DMS153 treated with DMSO at 0.1 percent for 48 hours (cell line): Measurements from ENCODE around the gene ARHGEF7.

Source experiments
- DNase-seq: peaks from one replicate; lab custom pipeline; 2025; ENCODE audit not compliant: unreplicated experiment; lab: John Stamatoyannopoulos, UW

ARHGEF7 gene

DNA sequence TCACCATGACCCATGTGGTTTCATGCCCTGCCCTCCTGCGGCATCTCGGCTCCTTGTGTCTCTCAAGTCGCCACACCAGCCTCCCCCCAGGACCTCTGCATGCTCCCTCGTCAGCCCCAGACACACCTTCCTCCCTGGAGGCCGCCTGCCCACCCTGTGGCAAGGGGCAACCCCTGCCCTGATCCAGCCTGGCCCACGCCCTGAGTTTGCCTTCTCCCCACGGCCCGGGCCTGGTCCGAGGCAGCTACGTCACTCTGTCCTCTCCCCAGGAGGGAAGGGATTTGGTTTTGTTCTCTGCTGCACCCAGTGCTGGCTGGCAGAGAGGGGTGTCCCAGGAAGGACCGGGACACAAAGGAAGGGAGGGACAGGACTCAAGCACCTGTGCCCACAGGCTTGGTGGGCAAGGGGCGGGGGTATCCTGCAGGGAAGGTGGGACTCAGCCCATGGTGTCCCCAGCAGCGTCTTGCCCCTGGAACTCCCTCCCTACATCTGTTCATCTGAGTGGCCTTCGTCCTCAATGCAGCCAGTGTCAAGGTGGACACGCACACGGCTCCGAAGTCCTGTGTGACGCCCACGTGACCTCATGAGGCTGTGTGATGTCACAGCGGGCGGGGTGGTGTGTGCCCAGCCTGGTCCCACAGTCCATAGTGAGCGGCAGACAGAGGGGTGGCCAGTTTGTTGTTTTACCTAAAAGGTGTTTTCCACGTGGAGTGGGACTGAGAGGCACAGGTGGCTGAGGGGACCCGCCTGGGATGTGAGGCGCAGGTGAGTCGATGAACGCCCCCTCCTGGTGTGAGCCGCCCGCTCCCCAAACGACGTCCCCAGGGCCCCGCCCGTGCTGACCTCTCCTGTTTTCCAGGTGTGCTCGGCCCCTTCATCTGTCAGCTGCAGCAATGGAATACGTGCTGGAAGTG is 205.1 kb downstream of the ARHGEF7 start, which contains the start of gene TEX29:
TSS of gene TEX29 (plus strand) at position 645 of the 914 bp plus-strand sequence. CDS start at position 894, 249 bp downstream.
- DNase-seq: no peak

DNA sequence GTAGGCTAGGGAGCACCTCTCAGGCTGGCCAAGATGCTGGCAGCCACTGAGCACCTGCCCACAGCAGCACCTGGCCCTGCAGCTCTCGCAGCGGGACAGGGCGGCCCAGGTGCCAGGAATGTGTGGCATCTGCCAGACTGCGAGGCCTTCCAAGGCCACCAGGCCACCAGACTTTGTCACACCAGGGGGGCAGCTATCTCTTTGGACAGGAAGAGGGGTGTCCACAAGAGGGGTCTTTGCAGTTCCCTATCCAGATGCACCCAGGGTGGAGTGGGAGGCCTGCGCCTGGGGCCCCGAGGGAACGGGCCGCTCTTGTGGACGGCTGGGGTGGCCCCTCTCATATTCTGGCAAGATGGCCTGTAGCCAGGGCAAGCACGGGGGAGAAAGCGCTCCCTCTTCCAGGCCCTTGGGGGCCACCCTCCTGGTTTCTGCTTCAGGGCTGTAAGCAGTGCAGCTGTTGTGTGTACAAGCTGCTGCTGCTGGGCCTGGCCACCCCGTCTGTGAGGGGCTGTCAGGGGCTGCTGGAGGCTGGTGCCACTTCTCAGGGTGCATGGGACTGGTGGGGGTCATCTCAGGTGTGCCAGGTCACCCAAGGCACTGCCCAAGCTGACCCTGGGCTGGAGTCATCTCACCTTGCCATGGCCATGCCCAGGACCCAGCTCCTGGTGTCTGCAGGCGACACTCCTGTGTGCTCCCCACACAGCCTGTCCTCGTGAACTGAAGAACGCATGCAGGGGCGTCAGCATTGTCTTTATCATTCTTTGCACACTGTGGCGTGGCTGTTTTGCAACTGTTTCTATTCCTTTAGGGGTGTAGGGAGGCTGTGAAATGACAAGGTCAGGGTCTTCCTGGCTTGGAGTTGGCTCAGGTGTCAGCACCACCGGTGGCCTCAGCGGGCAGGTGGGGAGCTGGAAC is 207.1 kb downstream of the ARHGEF7 start:
- DNase-seq: no peak

DNA sequence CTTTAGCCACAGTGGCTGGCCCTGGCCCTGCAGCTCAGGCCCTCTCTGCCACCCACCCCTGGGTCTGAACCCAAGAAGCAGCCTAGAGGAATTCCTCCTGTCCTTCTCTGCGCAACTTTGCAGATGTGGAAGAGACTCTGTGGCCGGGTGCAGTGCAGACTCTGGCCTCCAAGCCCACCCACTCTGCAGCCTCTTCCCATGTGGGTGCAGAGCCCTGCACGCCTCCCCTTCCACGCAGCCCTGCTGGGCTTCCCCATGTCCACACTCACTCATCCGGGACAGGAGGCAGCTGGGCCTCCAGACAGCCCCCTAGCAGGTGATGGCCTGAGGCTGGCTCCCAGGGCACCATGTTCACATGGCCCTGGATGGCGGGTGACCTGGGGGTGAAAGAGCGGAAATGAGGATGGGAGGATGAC is 207.8 kb downstream of the ARHGEF7 start:
- DNase-seq: no peak

DNA sequence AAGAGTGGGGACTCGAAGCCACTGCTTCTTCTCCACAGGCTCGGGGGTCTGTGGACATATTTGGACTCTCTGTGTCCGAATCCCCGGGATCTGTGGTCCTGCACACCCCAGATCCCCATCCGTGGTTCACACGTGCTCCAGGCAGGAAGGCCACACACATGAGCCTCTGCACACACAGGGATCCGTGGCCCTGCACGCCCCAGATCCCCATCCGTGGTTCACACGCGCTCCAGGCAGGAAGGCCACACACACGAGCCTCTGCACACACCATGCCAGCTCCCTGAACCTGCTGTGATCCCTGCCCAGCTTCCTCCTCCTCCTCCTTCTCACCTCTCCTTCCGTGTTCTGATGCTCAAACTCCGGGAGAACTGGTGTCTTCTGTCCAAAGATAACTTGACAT is 208.4 kb downstream of the ARHGEF7 start:
- DNase-seq: no peak

DNA sequence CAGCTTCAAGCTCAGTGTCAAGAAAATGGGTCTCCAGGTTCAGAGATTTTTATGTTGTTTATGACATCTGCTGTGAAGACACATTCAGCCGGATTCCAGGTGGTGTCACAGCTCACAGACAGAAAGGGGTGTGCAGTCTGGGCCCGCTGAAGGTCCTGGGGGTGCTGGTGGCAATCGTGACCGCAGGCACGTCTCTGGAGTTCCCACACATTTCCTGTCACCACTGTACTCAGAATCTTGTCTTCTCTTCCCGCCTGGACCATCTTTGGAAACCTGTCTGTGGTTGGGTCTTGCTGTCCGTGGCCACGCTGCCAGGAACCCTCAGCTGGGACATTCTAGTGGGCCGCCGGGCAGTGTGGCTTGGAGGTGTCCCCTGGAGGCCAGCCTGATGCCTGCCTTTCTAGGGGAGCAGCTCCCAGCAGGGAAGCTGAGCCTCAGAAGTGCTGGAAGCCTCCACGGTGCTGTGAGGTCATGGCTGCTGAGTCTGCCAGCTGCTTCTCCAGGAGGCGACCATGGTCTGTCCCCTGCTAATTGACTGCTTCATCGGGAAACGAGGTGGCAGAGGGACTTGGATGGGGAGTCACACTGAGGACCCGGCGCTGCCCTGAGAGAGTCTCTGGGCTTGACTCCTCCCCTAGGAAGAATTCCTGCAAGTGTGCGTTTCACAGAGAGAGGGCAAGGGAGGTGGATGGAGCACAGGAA is 209.0 kb downstream of the ARHGEF7 start:
- no peak for DNase-seq

DNA sequence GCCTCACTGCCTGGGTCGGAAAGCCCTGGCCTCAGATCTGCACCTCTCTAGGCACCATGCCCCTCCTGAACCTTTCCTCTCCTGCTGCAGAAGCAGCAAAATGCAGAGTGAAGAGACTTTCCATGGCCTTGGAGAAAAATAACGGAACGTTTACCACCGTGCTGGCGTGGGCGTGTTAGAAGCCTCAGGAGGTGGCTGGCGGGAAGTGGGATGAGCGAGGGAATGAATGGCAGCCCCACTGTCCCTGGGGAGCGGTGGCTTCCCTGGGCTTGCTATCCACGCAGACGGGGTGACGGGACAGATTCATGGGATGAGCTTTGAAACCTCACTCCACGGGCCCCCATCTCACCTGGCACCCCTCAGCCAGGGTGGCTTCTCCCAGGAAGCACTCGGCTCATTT is 209.6 kb downstream of the ARHGEF7 start:
- DNase-seq: no peak

DNA sequence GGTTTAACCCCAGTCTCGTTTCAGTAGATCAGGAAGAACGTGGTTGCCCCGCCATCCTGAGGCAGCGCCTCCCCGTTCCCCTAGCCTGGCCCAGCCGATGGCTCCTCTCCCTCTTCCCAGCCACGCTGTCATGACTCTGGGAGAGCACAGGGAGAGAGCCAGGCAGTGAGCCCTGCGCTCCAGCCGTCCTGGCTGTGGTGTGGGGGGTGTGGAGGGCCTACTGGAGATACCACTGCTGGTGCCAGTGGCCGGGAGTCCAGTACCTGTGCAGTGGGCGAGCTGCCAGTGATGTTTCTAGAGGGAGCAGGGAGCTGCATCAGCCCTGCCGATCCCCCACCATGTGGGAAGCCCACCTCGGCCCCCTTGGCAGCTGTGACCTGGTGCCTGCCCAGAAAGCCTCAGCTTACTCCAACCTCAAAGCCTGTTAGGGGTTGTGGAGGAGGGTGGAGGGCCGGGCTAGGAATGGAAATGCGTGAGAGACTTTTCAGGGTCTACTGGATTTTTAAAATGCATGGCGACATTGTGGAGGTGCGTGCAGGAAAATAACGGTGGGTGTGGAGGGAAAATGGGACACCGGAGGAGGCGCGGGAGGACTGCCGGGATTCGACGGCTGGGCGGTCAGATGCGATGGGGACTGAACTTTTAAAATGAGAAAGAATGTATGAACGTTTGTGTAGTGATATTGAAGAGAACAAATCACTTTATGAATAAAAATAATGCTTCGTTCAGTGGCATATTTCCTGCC is 210.2 kb downstream of the ARHGEF7 start:
- no peak for DNase-seq

DNA sequence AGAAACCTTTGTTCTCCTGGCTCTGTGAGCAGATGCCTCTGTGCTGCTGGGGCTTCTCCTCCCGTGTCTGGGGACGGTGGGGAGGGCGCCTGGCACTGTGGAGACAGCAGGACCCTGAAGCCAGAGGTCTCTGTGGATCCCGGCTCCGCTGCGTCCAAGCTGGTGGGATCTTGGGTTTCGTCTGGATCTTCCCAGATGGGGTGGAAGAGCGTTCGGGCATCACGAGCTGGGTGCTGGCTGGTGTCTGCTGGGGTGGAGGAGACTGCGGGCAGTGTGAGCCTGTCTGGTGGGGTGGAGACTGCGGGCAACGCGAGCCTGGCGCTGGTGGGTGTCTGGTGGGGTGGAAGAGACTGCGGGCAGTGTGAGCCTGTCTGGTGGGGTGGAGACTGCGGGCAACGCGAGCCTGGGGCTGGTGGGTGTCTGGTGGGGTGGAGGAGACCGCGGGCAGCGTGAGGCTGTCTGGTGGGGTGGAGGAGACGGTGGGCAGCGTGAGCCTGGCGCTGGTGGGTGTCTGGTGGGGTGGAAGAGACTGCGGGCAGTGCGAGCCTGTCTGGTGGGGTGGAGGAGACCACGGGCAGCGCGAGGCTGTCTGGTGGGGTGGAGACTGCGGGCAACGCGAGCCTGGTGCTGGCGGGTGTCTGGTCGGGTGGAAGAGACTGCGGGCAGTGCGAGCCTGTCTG is 211.0 kb downstream of the ARHGEF7 start:
- DNase-seq: no peak

DNA sequence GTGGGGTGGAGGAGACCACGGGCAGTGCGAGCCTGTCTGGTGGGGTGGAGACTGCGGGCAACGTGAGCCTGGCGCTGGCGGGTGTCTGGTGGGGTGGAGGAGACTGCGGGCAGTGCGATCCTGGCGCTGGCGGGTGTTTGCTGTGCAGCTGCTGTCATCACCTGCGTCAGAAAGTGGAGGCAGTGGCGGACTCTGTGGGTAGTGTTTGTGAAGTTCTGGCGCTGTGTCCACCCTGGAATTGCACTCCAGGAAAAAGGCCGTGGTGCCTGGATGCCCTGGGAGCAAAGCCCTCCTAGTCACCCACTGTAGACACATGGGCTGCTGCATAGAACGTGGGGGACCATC is 211.5 kb downstream of the ARHGEF7 start:
- DNase-seq: no peak

DNA sequence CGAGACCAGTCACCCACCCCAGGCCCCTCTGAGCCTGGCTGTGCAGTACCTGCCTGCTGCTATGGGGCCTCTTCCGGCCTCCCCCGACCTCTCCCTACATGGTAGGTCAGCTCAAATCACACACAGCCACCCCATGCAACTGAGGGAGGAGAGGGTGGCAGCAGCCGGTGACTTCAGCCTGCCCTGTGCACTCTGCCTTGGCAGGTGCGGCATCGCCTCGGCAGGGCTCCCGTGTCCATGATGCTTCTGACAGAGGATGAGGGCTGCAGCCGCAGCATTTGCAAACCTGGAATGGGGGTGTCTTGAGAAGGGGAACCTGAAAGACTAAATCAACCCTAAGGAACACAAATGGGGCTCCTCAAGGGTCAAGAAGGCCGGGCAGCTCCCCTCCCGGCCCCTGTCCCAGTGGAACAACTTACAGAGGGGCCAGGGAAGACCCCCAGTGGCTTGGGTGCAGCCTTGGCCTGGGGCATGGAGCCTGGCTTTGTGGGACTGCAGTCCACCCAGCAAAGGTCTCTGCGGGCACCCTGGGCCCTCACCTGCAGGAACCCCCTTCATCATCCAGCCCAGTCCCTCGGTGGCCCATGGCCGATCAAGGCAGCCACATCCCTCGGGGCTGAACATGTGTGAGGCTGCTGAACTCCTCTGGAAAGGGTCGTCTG is 212.0 kb downstream of the ARHGEF7 start:
- DNase-seq: no peak

DNA sequence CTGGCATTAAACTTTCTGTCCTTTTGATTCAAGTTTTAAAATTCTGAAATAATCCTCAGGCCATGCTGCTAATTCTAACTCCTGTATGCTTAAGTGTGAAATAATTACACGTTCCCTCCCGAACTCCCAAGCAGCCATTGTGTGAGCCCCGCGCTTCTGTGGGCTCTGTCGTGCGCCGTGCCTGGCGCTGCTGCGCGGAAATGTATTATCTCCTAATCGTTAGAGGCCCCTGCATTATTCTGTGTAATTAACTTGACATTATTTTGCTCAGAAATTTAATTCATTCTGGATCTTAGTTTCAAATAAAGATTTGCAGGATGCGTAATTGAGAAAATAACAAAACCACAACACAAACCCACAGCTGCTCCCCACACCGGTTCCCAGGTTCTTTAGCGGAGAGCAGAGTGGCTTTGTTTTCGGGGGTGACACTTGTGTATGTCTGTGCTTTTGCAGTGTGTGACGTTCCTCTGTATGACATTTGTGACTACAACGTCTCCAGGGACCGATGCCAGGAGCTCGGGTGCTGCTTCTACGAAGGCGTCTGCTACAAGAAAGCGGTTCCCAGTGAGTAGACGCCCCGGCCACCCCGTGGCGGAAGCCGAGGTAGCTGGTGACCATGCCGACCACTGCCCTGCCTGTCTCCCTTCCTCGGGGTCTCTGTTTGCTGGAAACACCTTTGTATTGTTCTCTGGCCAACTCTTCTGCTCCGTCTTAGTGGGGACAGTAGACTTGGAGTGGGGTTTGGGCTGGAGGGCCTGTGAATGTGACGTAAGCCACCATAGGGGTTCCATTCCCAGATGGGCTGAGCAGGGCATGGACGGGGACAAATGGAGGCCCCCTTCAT is 212.8 kb downstream of the ARHGEF7 start:
- DNase-seq: no peak

DNA sequence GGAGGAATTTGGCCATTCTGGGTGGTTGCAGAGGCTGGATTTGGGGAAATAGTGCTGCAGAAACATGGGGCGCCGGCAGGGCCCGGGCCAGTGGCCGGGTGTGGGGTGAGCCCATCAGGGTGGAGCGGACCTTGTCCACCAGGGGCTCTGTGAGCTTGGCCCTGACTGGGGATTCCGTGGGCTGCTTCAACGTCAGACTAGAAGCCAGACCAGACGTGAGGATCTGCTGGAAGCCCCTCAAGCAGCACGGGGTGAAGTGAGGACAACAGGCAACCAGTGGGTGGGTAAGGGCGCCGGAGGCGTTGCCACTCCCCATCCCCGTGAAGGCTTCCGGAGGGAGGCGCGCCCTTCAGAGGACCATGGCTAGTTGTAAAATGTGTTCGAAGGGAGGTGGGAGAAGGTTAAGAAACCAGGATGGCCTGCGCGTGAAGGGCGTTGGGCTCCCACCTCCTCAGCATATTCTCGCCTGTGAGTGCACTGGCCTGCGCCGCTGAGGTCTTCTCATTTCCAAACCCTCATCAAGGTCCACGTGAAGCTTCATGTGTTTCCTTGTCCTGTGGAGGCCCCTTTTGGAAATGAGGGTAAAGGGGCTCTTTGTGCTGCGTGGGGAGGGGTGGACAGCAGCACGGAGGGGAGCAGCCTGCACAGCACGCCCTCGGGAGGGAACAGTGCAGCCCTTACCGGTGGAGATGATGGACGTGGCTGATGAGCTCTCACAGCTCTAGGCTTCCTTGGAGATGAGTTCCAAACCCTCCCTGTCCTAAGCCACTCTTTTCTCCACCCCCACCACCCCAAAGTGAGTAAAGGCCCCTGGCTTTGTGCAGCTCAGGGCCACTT is 213.7 kb downstream of the ARHGEF7 start:
- DNase-seq: no peak

DNA sequence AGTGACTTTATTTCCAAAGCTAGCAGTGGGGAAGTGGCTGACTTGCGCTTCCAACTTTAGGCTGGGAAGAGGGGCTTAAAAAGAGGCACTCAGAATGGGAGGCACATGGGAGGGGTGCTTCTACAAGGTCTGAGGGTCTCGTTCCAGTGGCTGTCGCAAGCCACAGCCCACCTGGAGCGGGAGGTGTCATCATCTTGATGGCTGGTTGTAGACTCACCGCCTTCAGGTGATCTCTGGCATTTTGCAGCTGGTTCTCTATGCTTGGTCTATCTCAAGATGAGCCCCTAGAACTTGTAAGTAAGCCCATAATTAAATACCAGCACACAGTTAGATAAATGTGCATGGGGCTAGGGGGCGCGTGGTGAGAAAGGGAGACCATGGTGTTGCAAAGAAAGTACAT is 214.5 kb downstream of the ARHGEF7 start:
- no peak for DNase-seq

DNA sequence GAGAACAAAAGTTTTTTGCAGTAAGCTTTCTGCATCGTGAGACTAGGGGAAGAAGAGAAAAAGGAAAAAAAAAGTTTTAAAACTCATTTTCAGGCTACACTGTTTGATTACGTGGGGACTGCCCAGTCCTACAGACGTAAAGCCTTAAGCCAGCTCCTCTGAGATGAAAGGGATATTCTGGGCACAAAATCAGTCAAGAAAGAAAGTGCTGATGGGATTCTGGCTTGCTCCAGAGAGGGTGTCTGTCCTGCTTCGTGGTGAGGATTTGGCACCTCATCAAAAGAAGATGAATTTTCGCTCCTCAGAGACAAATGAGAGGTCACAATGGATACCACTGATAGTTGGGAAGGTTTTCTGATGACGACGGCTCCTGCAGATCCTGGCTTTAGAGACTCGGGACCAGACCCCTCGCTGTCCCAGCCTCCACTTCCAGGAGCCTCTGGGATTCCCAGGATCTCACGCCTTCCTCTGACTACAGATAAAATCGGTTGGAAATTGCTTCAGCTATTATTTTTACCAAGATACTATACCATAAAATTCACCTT is 215.0 kb downstream of the ARHGEF7 start:
- DNase-seq: no peak

DNA sequence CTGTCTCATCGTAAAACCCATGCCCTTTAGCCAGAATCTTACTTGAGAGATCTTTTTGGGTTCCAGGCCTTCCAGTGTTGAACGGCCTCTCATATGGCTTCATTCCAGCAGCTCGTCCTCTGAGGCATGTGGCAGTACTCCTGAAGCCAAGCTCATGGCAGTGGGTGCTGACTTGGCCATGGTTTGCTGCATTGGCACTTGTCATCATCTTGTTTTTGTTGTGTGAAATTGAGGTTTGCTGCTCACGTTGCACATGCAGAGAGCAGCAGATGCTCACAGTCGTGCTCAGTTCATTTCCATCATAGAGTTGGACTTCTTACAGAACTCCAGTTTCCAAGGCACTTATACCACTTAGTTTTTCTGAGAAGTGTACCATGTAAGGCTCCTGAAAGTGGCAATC is 220.2 kb downstream of the ARHGEF7 start:
- DNase-seq: no peak

DNA sequence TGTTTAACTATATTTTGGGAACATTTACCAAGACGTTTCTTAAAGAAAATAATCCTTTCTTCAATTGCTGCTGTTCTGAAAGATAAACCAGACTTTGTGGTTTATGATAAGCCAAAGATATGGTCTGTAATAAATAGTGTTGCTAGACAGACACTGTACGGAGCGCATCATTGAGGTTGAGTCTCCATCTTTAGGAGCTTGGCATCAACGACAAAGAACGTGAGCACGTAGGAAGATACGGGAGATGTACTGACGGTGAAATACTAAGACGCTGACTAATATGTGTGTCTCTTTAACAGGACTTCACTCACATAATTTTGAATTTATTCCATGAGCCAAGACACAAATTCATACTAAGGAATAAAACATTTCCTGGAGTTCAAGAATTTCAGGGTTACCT is 221.6 kb downstream of the ARHGEF7 start:
- no peak for DNase-seq

DNA sequence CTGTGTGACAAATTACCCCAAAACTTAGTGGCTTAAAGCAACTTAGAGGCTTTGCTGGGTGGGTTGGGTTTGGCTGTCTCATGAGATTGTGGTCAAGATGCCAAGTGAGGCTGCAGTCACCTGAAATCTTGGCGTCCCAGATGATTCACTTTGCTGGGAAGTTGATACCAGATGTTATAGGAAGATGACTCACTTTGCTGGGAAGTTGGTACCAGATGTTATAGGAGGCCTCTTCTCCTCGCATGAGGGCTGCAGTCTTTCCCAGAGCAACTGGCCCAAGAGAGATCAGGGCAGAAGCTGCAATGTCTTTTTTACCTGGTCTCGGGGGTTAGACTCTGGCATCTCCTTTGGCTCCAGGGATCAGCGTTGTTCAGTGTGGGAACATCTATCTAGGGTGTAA is 222.1 kb downstream of the ARHGEF7 start:
- no peak for DNase-seq
